KMS-11 (cell line): ENCODE measurements around the gene CTPS1.

ENCODE experiments used
- H2AFZ ChIP-seq: fragments of 200-600 bp; sonication (generic); 2 replicates; pipeline ENCODE4 v1.6.1; 2016; ENCODE audit warnings: antibody characterized with exemption, mixed run types, low read depth
- H3K27ac ChIP-seq: fragments of 200-600 bp; sonication (generic); 2 replicates; pipeline ENCODE4 v1.6.1; 2016; ENCODE audit warnings: mild to moderate bottlenecking, mixed run types
- H3K27me3 ChIP-seq: fragments of 200-600 bp; sonication (generic); 2 replicates; pipeline ENCODE4 v1.6.1; 2017; ENCODE audit warnings: mild to moderate bottlenecking, low read depth, mixed run types, moderate library complexity; ENCODE audit not compliant: insufficient read depth
- H3K36me3 ChIP-seq: fragments of 200-600 bp; sonication (generic); 2 replicates; pipeline ENCODE4 v1.6.1; 2017; ENCODE audit warnings: mild to moderate bottlenecking, mixed run types; ENCODE audit not compliant: insufficient read depth
- H3K4me1 ChIP-seq: fragments of 200-600 bp; sonication (generic); 2 replicates; pipeline ENCODE4 v1.6.1; 2016; ENCODE audit warnings: mild to moderate bottlenecking, low read depth, mixed run types; ENCODE audit not compliant: poor library complexity, severe bottlenecking
- H3K4me2 ChIP-seq: fragments of 200-600 bp; sonication (generic); 2 replicates; pipeline ENCODE4 v1.7.0; 2016; ENCODE audit warnings: mild to moderate bottlenecking, mixed run types
- H3K4me3 ChIP-seq: fragments of 200-600 bp; sonication (generic); IDR thresholded peaks from 2 replicates; pipeline ENCODE4 v1.6.1; 2017; ENCODE audit warnings: low read depth, low read length, mixed read lengths; ENCODE audit not compliant: insufficient read depth
- H3K79me2 ChIP-seq: fragments of 200-600 bp; sonication (generic); 2 replicates; pipeline ENCODE4 v1.6.1; 2016; ENCODE audit warnings: low read depth, mixed run types; ENCODE audit not compliant: insufficient read depth
- H3K9ac ChIP-seq: fragments of 200-600 bp; sonication (generic); 2 replicates; pipeline ENCODE4 v1.6.1; 2016; ENCODE audit warnings: mild to moderate bottlenecking, mixed run types
- H4K20me1 ChIP-seq: fragments of 200-600 bp; sonication (generic); 2 replicates; pipeline ENCODE4 v1.6.1; 2016; ENCODE audit warnings: mild to moderate bottlenecking, mixed run types; ENCODE audit not compliant: insufficient read depth
- CTCF ChIP-seq: fragments of 200-600 bp; sonication (generic); conservative IDR thresholded peaks from 2 replicates; pipeline ENCODE4 v1.6.1; 2017; ENCODE audit warnings: low read depth, mild to moderate bottlenecking, antibody characterized with exemption, low read length, moderate library complexity, mixed read lengths

CTPS1 gene

GRCh38 chr1:40986328-40986783 is 6.9 kb downstream of the CTPS1 start:
- H3K79me2 ChIP-seq = peaks cover 56% of the 10 kb centered on the region
- H3K4me1 ChIP-seq = peaks cover 20% of the 10 kb centered on the region
- no peak for TF ChIP-seq CTCF
- H3K36me3 ChIP-seq = peaks cover 39% of the 10 kb centered on the region
- H4K20me1 ChIP-seq = peaks cover 21% of the 10 kb centered on the region
- no peak overlapping the region for H3K9ac ChIP-seq
- no peak overlapping the region for H3K4me2 ChIP-seq
- no peak overlapping the region for H3K27ac ChIP-seq
- H2AFZ ChIP-seq = no peak overlapping the region
- no peaks in the 10 kb centered on the region for H3K27me3 ChIP-seq
- no peak overlapping the region for H3K4me3 ChIP-seq

GRCh38 chr1:40986956-40987355 is 7.5 kb downstream of the CTPS1 start:
- H3K4me1 ChIP-seq = peaks cover 14% of the 10 kb centered on the region
- TF ChIP-seq CTCF = no peak
- H2AFZ ChIP-seq = no peak overlapping the region
- H3K27me3 ChIP-seq = no peaks in the 10 kb centered on the region
- H4K20me1 ChIP-seq = peaks cover 20% of the 10 kb centered on the region
- H3K79me2 ChIP-seq = peaks cover 50% of the 10 kb centered on the region
- H3K4me3 ChIP-seq = no peak overlapping the region
- peaks cover 39% of the 10 kb centered on the region for H3K36me3 ChIP-seq
- no peak overlapping the region for H3K27ac ChIP-seq
- H3K9ac ChIP-seq = no peak overlapping the region
- H3K4me2 ChIP-seq = no peak overlapping the region

GRCh38 chr1:40987439-40988276 is 8.2 kb downstream of the CTPS1 start:
- H2AFZ ChIP-seq = no peak overlapping the region
- H3K27me3 ChIP-seq = no peaks in the 10 kb centered on the region
- no peak overlapping the region for H3K27ac ChIP-seq
- no peak overlapping the region for H3K9ac ChIP-seq
- H3K4me3 ChIP-seq = no peak overlapping the region
- no peak overlapping the region for H3K4me2 ChIP-seq
- H4K20me1 ChIP-seq = peaks cover 13% of the 10 kb centered on the region
- peaks cover 43% of the 10 kb centered on the region for H3K36me3 ChIP-seq
- peaks cover 7% of the 10 kb centered on the region for H3K4me1 ChIP-seq
- TF ChIP-seq CTCF = no peak
- peaks cover 47% of the 10 kb centered on the region for H3K79me2 ChIP-seq

- Histone ChIP-seq H3K4me1 (peaks cover 5% of the 10 kb centered on the region), H3K79me2 (peaks cover 47% of the 10 kb centered on the region), H3K4me3 (no peak overlapping the region), H3K27ac (no peak overlapping the region), H4K20me1 (peaks cover 8% of the 10 kb centered on the region), H3K4me2 (no peak overlapping the region), H3K36me3 (peaks cover 43% of the 10 kb centered on the region), H2AFZ (no peak overlapping the region), H3K27me3 (no peaks in the 10 kb centered on the region), H3K9ac (no peak overlapping the region)
- no peak for TF ChIP-seq CTCF
These were observed 8.8 kb downstream of the CTPS1 start for GRCh38 chr1:40988280-40988679.
